SH-SY5Y (cell line): ENCODE data around the gene IZUMO2.

Experiments
- GATA2 ChIP-seq: IDR thresholded peaks from 2 replicates; pipeline ENCODE4 v1.6.1; 2011; ENCODE audit warnings: mild to moderate bottlenecking, low read depth, low read length
- GATA3 ChIP-seq: IDR thresholded peaks from 2 replicates; pipeline ENCODE4 v1.6.1; 2011; ENCODE audit warnings: low read depth, mild to moderate bottlenecking, low read length, moderate library complexity

- TF ChIP-seq GATA2, result no peak
- no peak for TF ChIP-seq GATA3
These were observed 26.2 kb upstream of the IZUMO2 start for GRCh38 chr19:50189331-50189730.
